HFFc6 (cell line): ENCODE data around the gene ZSCAN12. TPM values are rescaled to one million over a fixed set of nuclear protein-coding genes. Genes with fewer than 3 reads are reported as not detected.

Source experiments
- DNase-seq: peaks from one replicate; pipeline ENCODE4 v3.0.0-alpha.2; 2018
- H3K27ac Mint-ChIP-seq: 2 replicates; pipeline ENCODE4 v1.8.0; 2020; ENCODE audit warnings: mild to moderate bottlenecking, mixed read lengths
- H3K27me3 Mint-ChIP-seq: 2 replicates; pipeline ENCODE4 v1.8.0; 2021; ENCODE audit warnings: mild to moderate bottlenecking, moderate library complexity, mixed read lengths; ENCODE audit not compliant: insufficient read depth
- H3K36me3 Mint-ChIP-seq: 2 replicates; pipeline ENCODE4 v1.8.0; 2021; ENCODE audit warnings: low read depth, mixed read lengths
- H3K4me1 Mint-ChIP-seq: 2 replicates; pipeline ENCODE4 v1.8.0; 2020; ENCODE audit warnings: low read depth, mixed read lengths
- H3K4me3 Mint-ChIP-seq: 2 replicates; pipeline ENCODE4 v1.8.0; 2020; ENCODE audit warnings: mild to moderate bottlenecking, moderate library complexity, mixed read lengths
- H3K9me3 Mint-ChIP-seq: 2 replicates; pipeline ENCODE4 v1.8.0; 2020; ENCODE audit warnings: mild to moderate bottlenecking, mixed read lengths
- total RNA-seq, 6 experiments: library from RNA; stranded (reverse); fragmentation: NEBNext Ultra II Directional; extraction: Animal tissue kit (Norgen Biotek cat#: 25700); gene quantifications; 2 replicates in 1 of 6; 3 replicates in 5 of 6; pipeline ENCODE4 v1.2.3, GENCODE V29; 2021
- TF ChIP-seq, protein P1 (sequence below): fragments of 200-600 bp; sonication (generic); IDR thresholded peaks from 2 replicates; pipeline ENCODE4 v1.5.0; 2021; ENCODE audit warnings: antibody characterized with exemption, mild to moderate bottlenecking

The ZSCAN12 gene
- total RNA-seq, 6 experiments from 2014 or later, result 2.4 to 3.1 (median 2.8) TPM

DNA sequence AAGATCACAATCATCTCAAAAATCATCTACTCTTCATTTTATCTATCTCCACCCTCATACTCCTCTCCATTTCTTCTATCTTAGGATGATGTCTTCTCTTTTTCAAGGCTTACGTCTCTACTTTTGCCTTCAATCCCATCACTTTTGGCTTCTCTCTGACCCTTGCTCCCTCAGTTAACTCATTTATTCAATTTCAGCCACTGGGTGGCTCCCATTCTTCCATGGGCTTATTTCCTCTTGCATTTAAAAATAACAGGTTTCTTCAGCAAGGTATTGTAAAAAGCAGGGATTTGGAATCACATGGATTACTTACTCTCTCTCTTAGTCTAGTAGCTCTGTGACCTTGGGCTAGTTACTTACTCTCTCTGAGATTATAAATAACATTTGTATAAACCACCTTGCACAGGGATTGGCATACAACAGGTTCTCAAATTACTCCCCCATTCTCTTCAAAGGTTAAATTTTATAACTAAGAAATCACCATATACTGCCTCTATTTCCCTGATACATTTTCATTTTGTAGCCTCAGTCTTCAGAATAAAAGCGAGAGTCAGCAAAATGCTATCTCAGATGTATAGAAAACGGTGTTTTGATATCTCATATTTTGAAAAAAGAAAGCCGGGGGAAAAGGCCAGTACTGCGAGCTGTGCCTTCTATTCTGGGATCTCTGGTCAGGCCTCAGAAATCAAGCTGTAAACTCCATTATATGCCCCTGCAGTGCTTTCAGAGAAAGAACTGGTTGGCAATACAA, 5.5 kb downstream of the ZSCAN12 start:
- TF ChIP-seq, protein P1, sequence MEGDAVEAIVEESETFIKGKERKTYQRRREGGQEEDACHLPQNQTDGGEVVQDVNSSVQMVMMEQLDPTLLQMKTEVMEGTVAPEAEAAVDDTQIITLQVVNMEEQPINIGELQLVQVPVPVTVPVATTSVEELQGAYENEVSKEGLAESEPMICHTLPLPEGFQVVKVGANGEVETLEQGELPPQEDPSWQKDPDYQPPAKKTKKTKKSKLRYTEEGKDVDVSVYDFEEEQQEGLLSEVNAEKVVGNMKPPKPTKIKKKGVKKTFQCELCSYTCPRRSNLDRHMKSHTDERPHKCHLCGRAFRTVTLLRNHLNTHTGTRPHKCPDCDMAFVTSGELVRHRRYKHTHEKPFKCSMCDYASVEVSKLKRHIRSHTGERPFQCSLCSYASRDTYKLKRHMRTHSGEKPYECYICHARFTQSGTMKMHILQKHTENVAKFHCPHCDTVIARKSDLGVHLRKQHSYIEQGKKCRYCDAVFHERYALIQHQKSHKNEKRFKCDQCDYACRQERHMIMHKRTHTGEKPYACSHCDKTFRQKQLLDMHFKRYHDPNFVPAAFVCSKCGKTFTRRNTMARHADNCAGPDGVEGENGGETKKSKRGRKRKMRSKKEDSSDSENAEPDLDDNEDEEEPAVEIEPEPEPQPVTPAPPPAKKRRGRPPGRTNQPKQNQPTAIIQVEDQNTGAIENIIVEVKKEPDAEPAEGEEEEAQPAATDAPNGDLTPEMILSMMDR, result peak; percentile 71
- H3K4me1 Mint-ChIP-seq, result peaks cover 27% of the 10 kb centered on the region
- H3K4me3 Mint-ChIP-seq, result no peak overlapping the region
- peaks cover 36% of the 10 kb centered on the region for H3K36me3 Mint-ChIP-seq
- DNase-seq, result no peak
- no peak overlapping the region for H3K27ac Mint-ChIP-seq
- no peaks in the 10 kb centered on the region; the same call in 1 of the 2 replicates for H3K27me3 Mint-ChIP-seq
- no peaks in the 10 kb centered on the region for H3K9me3 Mint-ChIP-seq

DNA sequence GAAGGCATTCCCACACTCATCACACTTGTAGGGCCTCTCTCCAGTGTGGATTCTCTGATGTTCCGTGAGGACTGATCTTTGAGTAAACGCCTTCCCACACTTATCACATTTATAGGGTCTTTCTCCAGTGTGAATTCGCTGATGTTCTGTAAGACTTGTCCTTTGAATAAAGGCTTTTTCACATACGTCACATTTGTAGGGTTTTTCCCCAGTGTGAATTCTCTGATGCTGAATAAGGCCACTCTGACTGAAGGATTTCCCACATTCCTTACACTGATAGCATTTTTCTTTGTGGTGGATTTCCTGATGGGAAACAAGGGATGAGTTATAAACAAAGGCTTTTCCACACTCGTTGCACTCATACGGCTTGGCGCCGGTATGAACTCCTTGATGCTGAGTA, 8.9 kb downstream of the ZSCAN12 start:
- no peaks in the 10 kb centered on the region; the same call in 1 of the 2 replicates for H3K27me3 Mint-ChIP-seq
- DNase-seq, result no peak
- TF ChIP-seq, protein P1, result no peak
- peaks cover 6% of the 10 kb centered on the region; the same call in 1 of the 2 replicates for H3K4me1 Mint-ChIP-seq
- no peak overlapping the region for H3K4me3 Mint-ChIP-seq
- H3K9me3 Mint-ChIP-seq, result no peaks in the 10 kb centered on the region
- H3K27ac Mint-ChIP-seq, result no peak overlapping the region
- H3K36me3 Mint-ChIP-seq, result peaks cover 23% of the 10 kb centered on the region

- Mint-ChIP-seq H3K36me3 (peaks cover 39% of the 10 kb centered on the region), H3K27ac (peak overlapping the region; percentile 20; the same call in 1 of the 2 replicates), H3K27me3 (no peaks in the 10 kb centered on the region; the same call in 1 of the 2 replicates), H3K4me1 (peaks cover 16% of the 10 kb centered on the region), H3K9me3 (no peaks in the 10 kb centered on the region), H3K4me3 (no peak overlapping the region)
- TF ChIP-seq, protein P1, result no peak
- DNase-seq, result no peak
Observed at GRCh38 chr6:28384143-28384533, 15.4 kb downstream of the ZSCAN12 start.

GRCh38 chr6:28383235-28384142, 16.1 kb downstream of the ZSCAN12 start:
- H3K27ac Mint-ChIP-seq, result peak overlapping the region; percentile 87; the same call in 1 of the 2 replicates
- H3K36me3 Mint-ChIP-seq, result peaks cover 42% of the 10 kb centered on the region
- H3K27me3 Mint-ChIP-seq, result no peaks in the 10 kb centered on the region; the same call in 1 of the 2 replicates
- peak overlapping the region; percentile 84; the same call in 1 of the 2 replicates for H3K4me3 Mint-ChIP-seq
- TF ChIP-seq, protein P1, result peak; percentile 64
- H3K9me3 Mint-ChIP-seq, result no peaks in the 10 kb centered on the region
- peaks cover 16% of the 10 kb centered on the region for H3K4me1 Mint-ChIP-seq
- peak; percentile 62 for DNase-seq

DNA sequence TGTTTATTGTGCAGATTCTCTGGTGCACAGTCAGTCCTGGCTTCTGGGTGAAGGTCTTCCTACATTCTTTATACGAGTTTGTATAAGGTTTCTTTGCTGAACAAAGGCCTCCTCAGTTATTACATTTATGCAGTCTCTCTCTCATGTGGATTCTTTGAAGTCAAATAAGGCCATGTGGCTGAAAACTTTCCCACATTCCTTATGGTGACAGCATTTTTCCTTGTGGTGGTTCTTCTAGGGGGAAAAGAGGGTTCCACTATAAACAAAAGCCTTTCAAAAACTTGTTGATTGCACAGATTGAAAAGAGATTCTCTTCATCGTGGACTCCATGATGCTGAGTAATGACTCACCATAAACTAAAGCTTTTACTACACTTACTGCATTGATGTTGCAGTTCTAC, 19.2 kb downstream of the ZSCAN12 start:
- Mint-ChIP-seq H3K36me3 (peaks cover 48% of the 10 kb centered on the region), H3K27ac (no peak overlapping the region), H3K9me3 (no peaks in the 10 kb centered on the region), H3K4me1 (peaks cover 16% of the 10 kb centered on the region), H3K4me3 (no peak overlapping the region), H3K27me3 (no peaks in the 10 kb centered on the region)
- no peak for DNase-seq
- TF ChIP-seq, protein P1, result no peak
